ENCODE data around the gene AFF1. TPM values are rescaled to one million over a fixed set of nuclear protein-coding genes. Genes with fewer than 3 reads are reported as not detected.
A peak's percentile ranks its signal among the peaks of the same experiment; 100 is the strongest.

Gene AFF1
- total and polyA plus RNA-seq, 2 of the 4 experiments (the other 2 are of a cell fraction): 7.0 to 9.6 TPM

- BruUV-seq (replicated peaks): no TSS peak
- no peak overlapping the region for H3K9ac ChIP-seq (ENCODE audit: low read depth, low read length)
- no peaks in the 10 kb centered on the region for H4K20me1 ChIP-seq (ENCODE audit: insufficient read depth, low read length)
- H3K9me1 ChIP-seq (ENCODE audit: insufficient read depth, low read length): peaks cover 13% of the 10 kb centered on the region
- no peak overlapping the region for H3K4me2 ChIP-seq (ENCODE audit: low read depth, low read length)
- peak overlapping the region; percentile 50 for H2BK5ac ChIP-seq (ENCODE audit: low read depth, low read length, poor library complexity, severe bottlenecking)
- no CpG with 5 or more reads among the region's 6 CpGs for WGBS, 2 experiments (ENCODE audit: extremely low coverage in 2 of 2, insufficient read length in 1 of 2)
- peak overlapping the region in 1 of 2 experiments; percentile 83; a peak in 2 of 4 replicates for H4K8ac ChIP-seq (ENCODE audit: low read depth in 2 of 2, low read length in 2 of 2)
- intact Hi-C loops (cut with micrococcal nuclease): loop anchor here (10.0 kb wide), 1 partner anchor 198 kb away; no protein-coding TSS in a partner anchor
- H3K4ac ChIP-seq (ENCODE audit: low read depth, low read length): peak overlapping the region; percentile 90; the same call in 1 of the 2 replicates
- dilution Hi-C loops (cut with HindIII; ENCODE audit: low sequenced_read_pairs, unreplicated experiment): no loop called here
- peak overlapping the region; percentile 62; the same call in 1 of the 2 replicates for H3K14ac ChIP-seq (replicated peaks; ENCODE audit: low read depth, low read length)
- POLR2A ChIA-PET (ENCODE audit: unreplicated experiment): no interaction called here
- H3K27ac ChIP-seq (ENCODE audit: insufficient read depth, low read length): no peak overlapping the region; the same call in 1 of the 2 replicates
- H3K4me3 ChIP-seq (ENCODE audit: insufficient read depth, low read depth, low read length): no peak overlapping the region
- no peaks in the 10 kb centered on the region for H3K27me3 ChIP-seq (ENCODE audit: control insufficient read depth, insufficient read depth, low read length)
- H3K9me3 ChIP-seq (ENCODE audit: control insufficient read depth, insufficient read depth, low read length): no peaks in the 10 kb centered on the region
- in situ Hi-C loops (cut with MboI; ENCODE audit: low sequenced_read_pairs): no loop called here
- H2BK20ac ChIP-seq (ENCODE audit: low read depth, low read length): peak overlapping the region; percentile 45; the same call in 1 of the 2 replicates
- H3K4me1 ChIP-seq (ENCODE audit: control insufficient read depth, insufficient read depth, low read length): peaks cover 11% of the 10 kb centered on the region
- H2BK120ac ChIP-seq (ENCODE audit: low read depth, low read length): peak overlapping the region; percentile 71
- H2AK5ac ChIP-seq (ENCODE audit: low read depth, low read length): peak overlapping the region; percentile 97
- peak overlapping the region; percentile 78 for H4K91ac ChIP-seq (ENCODE audit: insufficient read depth, low read depth, low read length)
- no peak overlapping the region for H2AFZ ChIP-seq (replicated peaks; ENCODE audit: low read length, poor library complexity)
- DNase-seq (peak; percentile 41), ATAC-seq (ENCODE audit: low read depth) (no peak)
- peak overlapping the region; percentile 76; the same call in 1 of the 2 replicates for H3K18ac ChIP-seq (ENCODE audit: low read depth, low read length)
- no peak for TF ChIP-seq MXI1 (IDR thresholded peaks at IDR 0.05; ENCODE audit: borderline replicate concordance, low read depth, low read length)
- TF ChIP-seq FOS (IDR thresholded peaks at IDR 0.05; ENCODE audit: low read depth, low read length): no peak
- TF ChIP-seq MAZ (IDR thresholded peaks at IDR 0.05; ENCODE audit: borderline replicate concordance, low read depth, low read length): no peak
- no peak for TF ChIP-seq RCOR1 (IDR thresholded peaks at IDR 0.05; ENCODE audit: insufficient replicate concordance, low read length)
- no peak for TF ChIP-seq CTCF (conservative IDR thresholded peaks at IDR 0.05; ENCODE audit: low read depth, low read length)
- TF ChIP-seq CEBPB (IDR thresholded peaks at IDR 0.05; ENCODE audit: low read depth, low read length): no peak
- no peak for TF ChIP-seq RFX5 (IDR thresholded peaks at IDR 0.05; ENCODE audit: low read depth, low read length)
- no peak for TF ChIP-seq NFE2L2 (IDR thresholded peaks at IDR 0.05; ENCODE audit: low read depth, low read length)
- TF ChIP-seq, protein P1, sequence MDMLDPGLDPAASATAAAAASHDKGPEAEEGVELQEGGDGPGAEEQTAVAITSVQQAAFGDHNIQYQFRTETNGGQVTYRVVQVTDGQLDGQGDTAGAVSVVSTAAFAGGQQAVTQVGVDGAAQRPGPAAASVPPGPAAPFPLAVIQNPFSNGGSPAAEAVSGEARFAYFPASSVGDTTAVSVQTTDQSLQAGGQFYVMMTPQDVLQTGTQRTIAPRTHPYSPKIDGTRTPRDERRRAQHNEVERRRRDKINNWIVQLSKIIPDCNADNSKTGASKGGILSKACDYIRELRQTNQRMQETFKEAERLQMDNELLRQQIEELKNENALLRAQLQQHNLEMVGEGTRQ (IDR thresholded peaks at IDR 0.05; ENCODE audit: low read depth, low read length): no peak
- H2AK9ac ChIP-seq (replicated peaks; ENCODE audit: low read depth, low read length, poor library complexity): no peak overlapping the region
- no peaks in the 10 kb centered on the region for H3K36me3 ChIP-seq (ENCODE audit: control insufficient read depth, insufficient read depth, low read length)
- H3K23ac ChIP-seq (ENCODE audit: low read depth, low read length): no peak overlapping the region; the same call in 1 of the 2 replicates
- H3K56ac ChIP-seq (ENCODE audit: extremely low read depth, insufficient read depth, low read length): no peak overlapping the region
- peak overlapping the region; percentile 97; the same call in 2 of the 3 replicates for H2BK15ac ChIP-seq (ENCODE audit: low read depth, low read length)
- H3K79me1 ChIP-seq (ENCODE audit: low read depth in 1 of 2, low read length in 2 of 2): peaks cover 0 to 12% of the 10 kb centered on the region in 2 experiments; a peak in 2 of 4 replicates
- CTCF ChIA-PET: no interaction called here
- H4K5ac ChIP-seq (ENCODE audit: low read depth, low read length): peak overlapping the region; percentile 19; the same call in 1 of the 2 replicates
Observed at GRCh38 chr4:86926435-86927086, 8.2 kb upstream of the AFF1 start.

All from IMR-90 (cell line).